IMR-90 (cell line): ENCODE results near the gene DCUN1D3. TPM values are rescaled to one million over a fixed set of nuclear protein-coding genes. Genes with fewer than 3 reads are reported as not detected.

ENCODE experiments used
- ATAC-seq: fragments of 200-7000 bp; cut with Tn5 transposase; 2 replicates; pipeline ENCODE4 v1.9.1; 2020; ENCODE audit warnings: low read depth, mild to moderate bottlenecking, moderate library complexity
- BruUV-seq: library from RNA; stranded (reverse); fragments of 400-500 nt; replicated peaks from 2 replicates; lab custom pipeline; 2021; lab: Mats Ljungman, UMichigan
- CTCF ChIA-PET: fragments of 300-600 bp; formaldehyde crosslinking; extraction: SDS; loops from one replicate; lab custom pipeline; 2021; ENCODE audit warnings: antibody characterized with exemption; lab: Yijun Ruan, JAX
- POLR2A ChIA-PET: fragments of 300-600 bp; sonication (Branson Sonifier 250); formaldehyde crosslinking; loops from one replicate; lab custom pipeline; 2022; ENCODE audit warnings: antibody characterized with exemption; ENCODE audit not compliant: unreplicated experiment; lab: Charles Lee
- DNase-seq: peaks from one replicate; pipeline ENCODE4 v3.0.0; 2013
- H2AFZ ChIP-seq: replicated peaks from 2 replicates; pipeline ENCODE3; 2013; ENCODE audit warnings: low read length, mild to moderate bottlenecking; ENCODE audit not compliant: poor library complexity
- H2AK5ac ChIP-seq: 2 replicates; pipeline ENCODE4 v1.6.1; 2013; ENCODE audit warnings: low read depth, low read length, inconsistent platforms
- H2AK9ac ChIP-seq: replicated peaks from 2 replicates; pipeline ENCODE3; 2013; ENCODE audit warnings: mild to moderate bottlenecking, low read depth, low read length, moderate library complexity; ENCODE audit not compliant: poor library complexity
- H2BK120ac ChIP-seq: 2 replicates; pipeline ENCODE4 v1.6.1; 2013; ENCODE audit warnings: low read depth, low read length, inconsistent platforms
- H2BK15ac ChIP-seq: 3 replicates; pipeline ENCODE4 v1.6.1; 2013; ENCODE audit warnings: low read depth, low read length, inconsistent platforms
- H2BK20ac ChIP-seq: 2 replicates; pipeline ENCODE4 v1.6.1; 2013; ENCODE audit warnings: low read depth, mild to moderate bottlenecking, inconsistent platforms, low read length, moderate library complexity
- H2BK5ac ChIP-seq: 2 replicates; pipeline ENCODE4 v1.6.1; 2013; ENCODE audit warnings: mild to moderate bottlenecking, low read depth, low read length, inconsistent platforms; ENCODE audit not compliant: poor library complexity, severe bottlenecking
- H3K14ac ChIP-seq: replicated peaks from 2 replicates; pipeline ENCODE4 v1.6.1; 2013; ENCODE audit warnings: low read depth, low read length, inconsistent platforms
- H3K18ac ChIP-seq: 2 replicates; pipeline ENCODE4 v1.6.1; 2013; ENCODE audit warnings: low read depth, low read length, control low read depth
- H3K23ac ChIP-seq: 2 replicates; pipeline ENCODE4 v1.6.1; 2013; ENCODE audit warnings: low read depth, low read length, inconsistent platforms
- H3K27ac ChIP-seq: 2 replicates; pipeline ENCODE4 v1.5.1; 2013; ENCODE audit warnings: mild to moderate bottlenecking, control low read depth, low read length; ENCODE audit not compliant: insufficient read depth
- H3K27me3 ChIP-seq: 2 replicates; pipeline ENCODE4 v1.6.1; 2013; ENCODE audit warnings: low read length; ENCODE audit not compliant: control insufficient read depth, insufficient read depth
- H3K36me3 ChIP-seq: 2 replicates; pipeline ENCODE4 v1.6.1; 2013; ENCODE audit warnings: low read length, mixed read lengths; ENCODE audit not compliant: control insufficient read depth, insufficient read depth
- H3K4ac ChIP-seq: 2 replicates; pipeline ENCODE4 v1.6.1; 2013; ENCODE audit warnings: low read depth, low read length, inconsistent platforms
- H3K4me1 ChIP-seq: 2 replicates; pipeline ENCODE4 v1.6.1; 2013; ENCODE audit warnings: low read length, mixed read lengths; ENCODE audit not compliant: control insufficient read depth, insufficient read depth
- H3K4me2 ChIP-seq: 2 replicates; pipeline ENCODE4 v1.6.1; 2013; ENCODE audit warnings: low read depth, mild to moderate bottlenecking, control low read depth, low read length, moderate library complexity
- H3K4me3 ChIP-seq: 2 replicates; pipeline ENCODE4 v1.5.1; 2013; ENCODE audit warnings: low read depth, mild to moderate bottlenecking, control low read depth, low read length, moderate library complexity; ENCODE audit not compliant: insufficient read depth
- H3K56ac ChIP-seq: 2 replicates; pipeline ENCODE4 v1.6.1; 2013; ENCODE audit warnings: low read length, inconsistent platforms; ENCODE audit not compliant: insufficient read depth; ENCODE audit errors: extremely low read depth
- H3K79me1 ChIP-seq, 2 experiments: 2 replicates each; pipeline ENCODE4 v1.6.1; 2013; ENCODE audit warnings: low read length in 2 of 2, inconsistent platforms in 1 of 2, low read depth in 1 of 2
- H3K9ac ChIP-seq: 2 replicates; pipeline ENCODE4 v1.6.1; 2013; ENCODE audit warnings: low read depth, low read length, control low read depth
- H3K9me1 ChIP-seq: 2 replicates; pipeline ENCODE4 v1.6.1; 2013; ENCODE audit warnings: low read length, inconsistent platforms; ENCODE audit not compliant: insufficient read depth
- H3K9me3 ChIP-seq: 2 replicates; pipeline ENCODE4 v1.6.1; 2013; ENCODE audit warnings: low read length; ENCODE audit not compliant: control insufficient read depth, insufficient read depth
- H4K20me1 ChIP-seq: 2 replicates; pipeline ENCODE4 v1.6.1; 2013; ENCODE audit warnings: low read length, inconsistent platforms; ENCODE audit not compliant: insufficient read depth
- H4K5ac ChIP-seq: 2 replicates; pipeline ENCODE4 v1.6.1; 2013; ENCODE audit warnings: mild to moderate bottlenecking, low read depth, low read length, control low read depth
- H4K8ac ChIP-seq, 2 experiments: 2 replicates each; pipeline ENCODE4 v1.6.1; 2013; ENCODE audit warnings: low read depth in 2 of 2, low read length in 2 of 2, control low read depth in 1 of 2, inconsistent platforms in 1 of 2
- H4K91ac ChIP-seq: 2 replicates; pipeline ENCODE4 v1.6.1; 2013; ENCODE audit warnings: low read depth, low read length, inconsistent platforms; ENCODE audit not compliant: insufficient read depth
- CEBPB ChIP-seq: IDR thresholded peaks from 2 replicates; pipeline ENCODE4 v1.6.1; 2012; ENCODE audit warnings: low read depth, low read length, improper control_type of control experiment
- CHD1 ChIP-seq: IDR thresholded peaks from 2 replicates; pipeline ENCODE4 v1.6.1; 2012; ENCODE audit warnings: low read depth, low read length, improper control_type of control experiment
- FOS ChIP-seq: fragments of 150-350 bp; IDR thresholded peaks from 2 replicates; pipeline ENCODE4 v1.6.1; 2016; ENCODE audit warnings: low read depth, low read length
- MAFK ChIP-seq: IDR thresholded peaks from 2 replicates; pipeline ENCODE4 v1.6.1; 2012; ENCODE audit warnings: low read depth, low read length, improper control_type of control experiment
- MAZ ChIP-seq: IDR thresholded peaks from 2 replicates; pipeline ENCODE4 v1.6.1; 2012; ENCODE audit warnings: low read depth, mild to moderate bottlenecking, low read length, improper control_type of control experiment, moderate library complexity, borderline replicate concordance
- MXI1 ChIP-seq: IDR thresholded peaks from 2 replicates; pipeline ENCODE4 v1.6.1; 2012; ENCODE audit warnings: low read depth, mild to moderate bottlenecking, low read length, moderate library complexity, borderline replicate concordance
- NFE2L2 ChIP-seq: fragments of 150-350 bp; IDR thresholded peaks from 2 replicates; pipeline ENCODE4 v1.6.1; 2016; ENCODE audit warnings: low read depth, mild to moderate bottlenecking, low read length
- RAD21 ChIP-seq: IDR thresholded peaks from 2 replicates; pipeline ENCODE4 v1.6.1; 2012; ENCODE audit warnings: low read length, improper control_type of control experiment
- RCOR1 ChIP-seq: IDR thresholded peaks from 2 replicates; pipeline ENCODE4 v1.6.1; 2012; ENCODE audit warnings: mild to moderate bottlenecking, low read length, improper control_type of control experiment; ENCODE audit not compliant: insufficient replicate concordance
- SMC3 ChIP-seq: fragments of 150-350 bp; IDR thresholded peaks from 2 replicates; pipeline ENCODE4 v1.6.1; 2016; ENCODE audit warnings: low read depth, mild to moderate bottlenecking, antibody characterized with exemption, low read length, moderate library complexity
- WGBS, 2 experiments: methylation state at CpG; one replicate each; pipeline versions ENCODE4 v1.1.5 to v1.1.7; 2013; ENCODE audit warnings: missing lambda C conversion rate in 2 of 2; ENCODE audit not compliant: insufficient read length in 1 of 2; ENCODE audit errors: extremely low coverage in 2 of 2; 5-methylcytosine and 5-hydroxymethylcytosine counted together
- dilution Hi-C: fragments of 300-500 bp; cut with HindIII; formaldehyde crosslinking; loops from one replicate; pipeline ENCODE4 v1.14.3; 2018; ENCODE audit warnings: low sequenced_read_pairs; ENCODE audit not compliant: unreplicated experiment
- in situ Hi-C: fragments of 300-500 bp; cut with MboI; formaldehyde crosslinking; loops from 3 replicates; pipeline ENCODE4 v1.14.3; 2019; ENCODE audit warnings: low sequenced_read_pairs, inconsistent platforms, mixed read lengths
- intact Hi-C: fragments of 100-400 bp; cut with micrococcal nuclease; formaldehyde crosslinking; loops from 2 replicates; pipeline ENCODE4 v1.10.0; 2022
- polyA plus RNA-seq, 3 experiments: library from polyadenylated mRNA; depleted of rRNA; stranded (reverse); fragments of >200 nt; gene quantifications; 2 replicates each; pipeline ENCODE4 v1.2.3, GENCODE V29; 2012; ENCODE audit warnings: low replicate concordance in 1 of 3
- total RNA-seq: library from RNA; depleted of rRNA; stranded (reverse); fragments of >200 nt; gene quantifications from 2 replicates; pipeline ENCODE4 v1.2.3, GENCODE V29; 2012
- TF ChIP-seq, protein P1 (sequence below): fragments of 150-350 bp; IDR thresholded peaks from 2 replicates; pipeline ENCODE4 v1.6.1; 2016; ENCODE audit warnings: low read depth, mild to moderate bottlenecking, low read length, moderate library complexity, borderline replicate concordance
- TF ChIP-seq, protein P2 (sequence below): fragments of 150-350 bp; IDR thresholded peaks from 2 replicates; pipeline ENCODE4 v1.6.1; 2017; ENCODE audit warnings: mild to moderate bottlenecking, antibody characterized with exemption, low read length, low read depth

Gene DCUN1D3
- total and polyA plus RNA-seq, 2 of the 4 experiments (the other 2 are of a cell fraction): 8.1 to 42.3 TPM

- Histone ChIP-seq H3K4ac (no peak overlapping the region), H3K9ac (no peak overlapping the region), H3K4me3 (no peak overlapping the region), H3K23ac (peak overlapping the region; percentile 32; the same call in 1 of the 2 replicates), H2AK5ac (peak overlapping the region; percentile 49; the same call in 1 of the 2 replicates), H3K79me1 (peaks cover 40 to 79% of the 10 kb centered on the region in 2 experiments), H3K14ac (no peak overlapping the region; the same call in 1 of the 2 replicates), H3K9me1 (peaks cover 20% of the 10 kb centered on the region), H4K8ac (no peak overlapping the region), H4K20me1 (peaks cover 21% of the 10 kb centered on the region; the same call in 1 of the 2 replicates), H2AK9ac (no peak overlapping the region), H2BK15ac (no peak overlapping the region), H3K27me3 (no peaks in the 10 kb centered on the region), H2BK20ac (no peak overlapping the region), H4K5ac (no peak overlapping the region), H3K27ac (no peak overlapping the region), H3K4me1 (peaks cover 21% of the 10 kb centered on the region), H3K4me2 (no peak overlapping the region), H3K9me3 (no peaks in the 10 kb centered on the region), H2BK120ac (no peak overlapping the region), H3K36me3 (no peaks in the 10 kb centered on the region), H3K56ac (no peak overlapping the region), H4K91ac (no peak overlapping the region), H3K18ac (no peak overlapping the region), H2AFZ (no peak overlapping the region), H2BK5ac (no peak overlapping the region)
- ATAC-seq: no peak
- in situ Hi-C loops: no loop called here
- TF ChIP-seq MAZ (no peak), RAD21 (no peak), SMC3 (no peak), RCOR1 (no peak), CEBPB (no peak), MXI1 (no peak), CHD1 (no peak), NFE2L2 (no peak), FOS (no peak), MAFK (no peak)
- TF ChIP-seq, protein P1, sequence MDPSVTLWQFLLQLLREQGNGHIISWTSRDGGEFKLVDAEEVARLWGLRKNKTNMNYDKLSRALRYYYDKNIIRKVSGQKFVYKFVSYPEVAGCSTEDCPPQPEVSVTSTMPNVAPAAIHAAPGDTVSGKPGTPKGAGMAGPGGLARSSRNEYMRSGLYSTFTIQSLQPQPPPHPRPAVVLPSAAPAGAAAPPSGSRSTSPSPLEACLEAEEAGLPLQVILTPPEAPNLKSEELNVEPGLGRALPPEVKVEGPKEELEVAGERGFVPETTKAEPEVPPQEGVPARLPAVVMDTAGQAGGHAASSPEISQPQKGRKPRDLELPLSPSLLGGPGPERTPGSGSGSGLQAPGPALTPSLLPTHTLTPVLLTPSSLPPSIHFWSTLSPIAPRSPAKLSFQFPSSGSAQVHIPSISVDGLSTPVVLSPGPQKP: no peak
- TF ChIP-seq, protein P2, sequence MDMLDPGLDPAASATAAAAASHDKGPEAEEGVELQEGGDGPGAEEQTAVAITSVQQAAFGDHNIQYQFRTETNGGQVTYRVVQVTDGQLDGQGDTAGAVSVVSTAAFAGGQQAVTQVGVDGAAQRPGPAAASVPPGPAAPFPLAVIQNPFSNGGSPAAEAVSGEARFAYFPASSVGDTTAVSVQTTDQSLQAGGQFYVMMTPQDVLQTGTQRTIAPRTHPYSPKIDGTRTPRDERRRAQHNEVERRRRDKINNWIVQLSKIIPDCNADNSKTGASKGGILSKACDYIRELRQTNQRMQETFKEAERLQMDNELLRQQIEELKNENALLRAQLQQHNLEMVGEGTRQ: no peak
- intact Hi-C loops: loop anchor here (5.0 kb wide), 1 partner anchor 255 kb away; the partner anchor contains the start of gene LDAF1
- POLR2A ChIA-PET: interaction anchor here (0.5 kb wide), 1 partner anchor 51 kb away, joined by 3 read pairs; no protein-coding TSS in a partner anchor
- no peak for DNase-seq
- no CpG with 5 or more reads among the region's 6 CpGs for WGBS, 2 experiments
- dilution Hi-C loops: no loop called here
- CTCF ChIA-PET: no interaction called here
- no TSS peak for BruUV-seq
Measured at GRCh38 chr16:20902426-20902825, 2.3 kb upstream of the DCUN1D3 start.
